Stomach (tissue), 19 donors: ENCODE data around the gene CLSTN3. TPM values are rescaled to one million over a fixed set of nuclear protein-coding genes. Genes with fewer than 3 reads are reported as not detected.

Experiments used
- DNase-seq, 2 donors: peaks; one replicate each; pipeline versions ENCODE4 v3.0.0 to v3.0.0-alpha.2; 2013 to 2019
- H3K27ac ChIP-seq, 5 donors: fragments of 200-600 bp in 4 of 5; sonication (generic) in 4 of 5; one replicate each; pipeline ENCODE4 v1.5.1; 2013 to 2019; ENCODE audit warnings: mild to moderate bottlenecking in 1 of 5, moderate library complexity in 1 of 5
- H3K27me3 ChIP-seq, 3 donors: fragments of 200-600 bp; sonication (generic); one replicate each; pipeline ENCODE4 v1.5.1; 2017 to 2019; ENCODE audit warnings: mixed run types in 1 of 3
- H3K36me3 ChIP-seq, 4 donors: fragments of 200-600 bp; sonication (generic); 1 replicate in 3 of 4; 2 replicates in 1 of 4; pipeline ENCODE4 v1.5.1; 2016 to 2019
- H3K4me1 ChIP-seq, 4 donors: fragments of 200-600 bp; sonication (generic); one replicate each; pipeline ENCODE4 v1.5.1; 2016 to 2019
- H3K4me3 ChIP-seq, 4 donors: fragments of 200-600 bp; sonication (generic) in 3 of 4; one replicate each; pipeline ENCODE4 v1.5.1; 2016 to 2019; ENCODE audit warnings: mild to moderate bottlenecking in 1 of 4
- H3K9me3 ChIP-seq, 4 donors: fragments of 200-600 bp; sonication (generic); one replicate each; pipeline ENCODE4 v1.5.1; 2016 to 2019
- CTCF ChIP-seq, 7 experiments: fragments of 450-650 bp in 4 of 7; fragments of 200-600 bp in 3 of 7; sonication (generic) in 3 of 7; IDR thresholded peaks; one replicate each; pipeline ENCODE4 v1.5.1; 2016 to 2019; ENCODE audit warnings: antibody characterized with exemption in 7 of 7, control low read depth in 2 of 7, mild to moderate bottlenecking in 1 of 7
- EP300 ChIP-seq: sonication (generic); formaldehyde crosslinking; IDR thresholded peaks from one replicate; pipeline ENCODE4 v1.6.1; 2017; ENCODE audit warnings: antibody characterized with exemption
- POLR2A ChIP-seq, 4 donors: fragments of 450-650 bp; IDR thresholded peaks; one replicate each; pipeline ENCODE4 v1.6.1; 2016; ENCODE audit warnings: antibody characterized with exemption in 4 of 4, control low read depth in 2 of 4, mild to moderate bottlenecking in 1 of 4, moderate library complexity in 1 of 4
- POLR2AphosphoS5 ChIP-seq, 3 donors: sonication (generic); formaldehyde crosslinking; IDR thresholded peaks; one replicate each; pipeline ENCODE4 v1.6.1; 2016; ENCODE audit warnings: antibody characterized with exemption in 3 of 3
- WGBS, 5 donors: extraction: QIAGEN DNeasy Blood & Tissue Kit in 3 of 5; methylation state at CpG; one replicate each; pipeline versions ENCODE4 v1.1.5 to v1.1.7; 2013 to 2018; 5-methylcytosine and 5-hydroxymethylcytosine counted together
- intact Hi-C: fragments of 100-400 bp; cut with DNase I; formaldehyde crosslinking; loops from one replicate; pipeline ENCODE4 v1.15.1; 2023; ENCODE audit warnings: low total_unique reads
- long read RNA-seq, 10 donors: transcript quantifications; one replicate each; lab custom pipeline, GENCODE V29; 2026
- polyA plus RNA-seq, 3 donors: library from polyadenylated mRNA; stranded (reverse); fragments of 200-250 nt; gene quantifications; one replicate each; pipeline ENCODE4 v1.2.3, GENCODE V29; 2013
- total RNA-seq, 5 donors: library from RNA; depleted of rRNA; stranded (reverse); fragments of >200 nt; gene quantifications; one replicate each; pipeline versions ENCODE4 v1.1.0 to v1.2.3, GENCODE V29; 2014 to 2016
- donor health status: healthy with polysubstance abuse.
- donor health status: Bipolar disorder and iron deficiency.
- donor health status: healthy.

Gene CLSTN3
- total RNA-seq = 100 to 1,000 TPM in 2 of 5 donors, 10 to 100 TPM in 2, 1 to 10 TPM in 1; 8.5 to 149 (median 83.2) TPM
- polyA plus RNA-seq = 1 to 10 TPM; 2.4 to 7.8 (median 4.0) TPM
- long read RNA-seq, donor 1 = 0 reads
- long read RNA-seq, donor 2, full-length matches to known transcripts = 9 of 18 reads
- long read RNA-seq, donor 2, partial matches to known transcripts = 9 of 18 reads
- long read RNA-seq, donor 2, other reads (novel, unspliced or antisense) = 0 of 18 reads
- long read RNA-seq, donor 3, partial matches to known transcripts = 0 of 2 reads
- long read RNA-seq, donor 3, other reads (novel, unspliced or antisense) = 0 of 2 reads
- long read RNA-seq, donor 4 = 0 reads
- long read RNA-seq, donor 5, full-length matches to known transcripts = 4 of 11 reads
- long read RNA-seq, donor 5, partial matches to known transcripts = 7 of 11 reads
- long read RNA-seq, donor 5, other reads (novel, unspliced or antisense) = 0 of 11 reads
- long read RNA-seq, donor 6, full-length matches to known transcripts = 4 of 47 reads
- long read RNA-seq, donor 6, partial matches to known transcripts = 43 of 47 reads
- long read RNA-seq, donor 6, other reads (novel, unspliced or antisense) = 0 of 47 reads
- long read RNA-seq, donor 7, partial matches to known transcripts = 6 of 8 reads
- long read RNA-seq, donor 7, other reads (novel, unspliced or antisense) = 0 of 8 reads
- long read RNA-seq, donor 8, transcript CLSTN3-214 (2 exons, 390 nt) = major isoform, 5 of 10 reads
- long read RNA-seq, donor 8, partial matches to known transcripts = 5 of 10 reads
- long read RNA-seq, donor 8, other reads (novel, unspliced or antisense) = 0 of 10 reads
- long read RNA-seq, donor 9, transcript CLSTN3-214 (2 exons, 390 nt) = major isoform, 5 of 22 reads
- long read RNA-seq, donor 9, partial matches to known transcripts = 17 of 22 reads
- long read RNA-seq, donor 9, other reads (novel, unspliced or antisense) = 0 of 22 reads
- long read RNA-seq, donor 10 = 0 reads

GRCh38 chr12:7129872-7130691 is at the start of gene CLSTN3:
Gene CLSTN3, plus strand, starts transcription at chr12:7130371. Its CDS starts 278 bp downstream, at chr12:7130649.
- TF ChIP-seq EP300 (no peak), POLR2AphosphoS5 (IDR thresholded peaks at IDR 0.05) (peak in 1 of 3 donors; percentile 45)
- Histone ChIP-seq H3K9me3 (no peaks in the 10 kb centered on the region), H3K4me1 (peaks cover 20 to 41% (median 32%) of the 10 kb centered on the region in 4 donors), H3K27me3 (peaks cover 0 to 15% (median 0%) of the 10 kb centered on the region in 3 donors), H3K36me3 (peaks cover 0 to 18% (median 17%) of the 10 kb centered on the region in 4 donors), H3K4me3 (peak within 1 kb of the TSS; percentile 67 to 74 (median 70)), H3K27ac (peak within 1 kb of the TSS; percentile 74 to 88 (median 77))
- WGBS, 5 donors = 0 to 2% (median 1%) methylated on average over 33 to 40 of the region's 40 CpGs
- intact Hi-C loops = no loop called here
- peak; percentile 72 to 95 for DNase-seq

GRCh38 chr12:7081037-7081436 is 49.1 kb upstream of the CLSTN3 start:
- Histone ChIP-seq H3K4me3 (no peak overlapping the region), H3K4me1 (peaks cover 8 to 22% (median 15%) of the 10 kb centered on the region in 4 donors), H3K9me3 (no peaks in the 10 kb centered on the region), H3K27ac (peak overlapping the region in 3 of 5 donors; percentile 47 to 82 (median 79)), H3K27me3 (no peaks in the 10 kb centered on the region), H3K36me3 (peaks cover 15 to 48% (median 46%) of the 10 kb centered on the region in 4 donors)
- intact Hi-C loops = no loop called here
- TF ChIP-seq EP300 = no peak
- 79 to 88% (median 84%) methylated on average over 14 of the region's 14 CpGs for WGBS, 5 donors
- DNase-seq = no peak

GRCh38 chr12:7083125-7083524 is 47.0 kb upstream of the CLSTN3 start:
- peaks cover 15 to 68% (median 67%) of the 10 kb centered on the region in 4 donors for H3K36me3 ChIP-seq
- H3K4me1 ChIP-seq = peaks cover 8 to 22% (median 15%) of the 10 kb centered on the region in 4 donors
- TF ChIP-seq EP300 = no peak
- no peak for TF ChIP-seq POLR2AphosphoS5 (IDR thresholded peaks at IDR 0.05)
- no peak for TF ChIP-seq POLR2A (IDR thresholded peaks at IDR 0.05)
- no peak for TF ChIP-seq CTCF (IDR thresholded peaks at IDR 0.05)
- DNase-seq = no peak
- no peaks in the 10 kb centered on the region for H3K9me3 ChIP-seq
- intact Hi-C loops = no loop called here
- H3K27me3 ChIP-seq = no peaks in the 10 kb centered on the region
- H3K27ac ChIP-seq = no peak overlapping the region
- H3K4me3 ChIP-seq = no peak overlapping the region

- H3K4me3 ChIP-seq = peak overlapping the region in 2 of 4 donors; percentile 49 to 50
- peak overlapping the region in 4 of 5 donors; percentile 25 to 85 (median 84) for H3K27ac ChIP-seq
- WGBS, 5 donors = 79 to 88% (median 83%) methylated on average over 9 to 11 of the region's 11 CpGs
Measured at GRCh38 chr12:7089196-7089871, 40.8 kb upstream of the CLSTN3 start.

More at GRCh38 chr12:7089196-7089871, 40.8 kb upstream of the CLSTN3 start:
- no peak for DNase-seq
- peaks cover 8 to 53% (median 52%) of the 10 kb centered on the region in 4 donors for H3K36me3 ChIP-seq
- peaks cover 7 to 52% (median 31%) of the 10 kb centered on the region in 4 donors for H3K4me1 ChIP-seq
- no peaks in the 10 kb centered on the region for H3K27me3 ChIP-seq
- intact Hi-C loops = no loop called here
- TF ChIP-seq POLR2A (IDR thresholded peaks at IDR 0.05) = no peak
- no peak for TF ChIP-seq CTCF (IDR thresholded peaks at IDR 0.05)
- TF ChIP-seq EP300 = no peak
- no peak for TF ChIP-seq POLR2AphosphoS5 (IDR thresholded peaks at IDR 0.05)
- no peaks in the 10 kb centered on the region for H3K9me3 ChIP-seq
